PC-3 (cell line): ENCODE results near the gene SCCPDH. TPM values are rescaled to one million over a fixed set of nuclear protein-coding genes. Genes with fewer than 3 reads are reported as not detected.

Source experiments
- ATAC-seq: fragments of 200-7000 bp; cut with Tn5 transposase; 2 replicates; pipeline ENCODE4 v1.9.1; 2020; ENCODE audit warnings: mild to moderate bottlenecking, moderate library complexity
- BruUV-seq: library from RNA; stranded (reverse); fragments of 400-500 nt; replicated peaks from 2 replicates; lab custom pipeline; 2021; lab: Mats Ljungman, UMichigan
- CTCF ChIA-PET: fragments of 300-600 bp; sonication (Branson Sonifier 250); formaldehyde crosslinking; loops from one replicate; lab custom pipeline; 2022; ENCODE audit warnings: antibody characterized with exemption; lab: Charles Lee
- POLR2A ChIA-PET: fragments of 300-600 bp; sonication (Branson Sonifier 250); formaldehyde crosslinking; loops from one replicate; lab custom pipeline; 2022; ENCODE audit warnings: antibody characterized with exemption; ENCODE audit not compliant: unreplicated experiment; lab: Charles Lee
- DNase-seq: peaks from one replicate; pipeline ENCODE4 v3.0.0-alpha.2; 2015
- H2AFZ ChIP-seq: fragments of 300-600 bp; sonication (generic); 2 replicates; pipeline ENCODE4 v1.6.0; 2016; ENCODE audit warnings: antibody characterized with exemption, low read length
- H3F3A ChIP-seq: fragments of 300-600 bp; sonication (generic); one replicate; pipeline ENCODE4 v1.6.0; 2017; ENCODE audit warnings: antibody characterized with exemption, low read length, control low read depth, mild to moderate bottlenecking; ENCODE audit not compliant: unreplicated experiment
- H3K27ac ChIP-seq: fragments of 300-600 bp; sonication (generic); 2 replicates; pipeline ENCODE4 v1.5.1; 2016; ENCODE audit warnings: mild to moderate bottlenecking, low read length
- H3K27me3 ChIP-seq: fragments of 300-600 bp; sonication (generic); 2 replicates; pipeline ENCODE4 v1.6.1; 2016; ENCODE audit warnings: low read length, mixed read lengths
- H3K36me3 ChIP-seq: fragments of 300-600 bp; sonication (generic); 2 replicates; pipeline ENCODE4 v1.6.1; 2016; ENCODE audit warnings: low read depth, mixed run types, low read length, mixed read lengths
- H3K4me1 ChIP-seq: fragments of 300-600 bp; sonication (generic); 2 replicates; pipeline ENCODE4 v1.5.1; 2016; ENCODE audit warnings: low read length; ENCODE audit not compliant: insufficient read depth
- H3K4me2 ChIP-seq: fragments of 300-600 bp; sonication (generic); 2 replicates; pipeline ENCODE4 v1.6.0; 2016; ENCODE audit warnings: low read length
- H3K4me3 ChIP-seq: fragments of 300-600 bp; sonication (generic); 2 replicates; pipeline ENCODE4 v1.5.1; 2016; ENCODE audit warnings: mild to moderate bottlenecking, low read length, mixed read lengths
- H3K79me2 ChIP-seq: fragments of 300-600 bp; sonication (generic); 2 replicates; pipeline ENCODE4 v1.6.1; 2017; ENCODE audit warnings: low read length, mixed read lengths
- H3K9ac ChIP-seq: fragments of 300-600 bp; sonication (generic); 2 replicates; pipeline ENCODE4 v1.6.0; 2016; ENCODE audit warnings: mild to moderate bottlenecking, low read length
- H3K9me2 ChIP-seq: fragments of 300-600 bp; sonication (generic); replicated peaks from 2 replicates; pipeline ENCODE4 v1.6.1; 2016; ENCODE audit warnings: mixed run types, low read length, mixed read lengths
- H3K9me3 ChIP-seq: fragments of 300-600 bp; sonication (generic); 2 replicates; pipeline ENCODE4 v1.6.1; 2016; ENCODE audit warnings: low read length, mixed read lengths
- H4K20me1 ChIP-seq: fragments of 300-600 bp; sonication (generic); 2 replicates; pipeline ENCODE4 v1.6.1; 2016; ENCODE audit warnings: low read length, mixed read lengths
- CTCF ChIP-seq: fragments of 300-600 bp; sonication (generic); conservative IDR thresholded peaks from 2 replicates; pipeline ENCODE4 v1.5.1; 2017; ENCODE audit warnings: antibody characterized with exemption, low read depth, mild to moderate bottlenecking, low read length
- EZH2 ChIP-seq: fragments of 300-600 bp; sonication (generic); IDR thresholded peaks from one replicate; pipeline ENCODE4 v1.6.1; 2017; ENCODE audit warnings: antibody characterized with exemption, mild to moderate bottlenecking, low read length; ENCODE audit not compliant: unreplicated experiment
- EZH2phosphoT487 ChIP-seq: fragments of 300-600 bp; sonication (generic); IDR thresholded peaks from 2 replicates; pipeline ENCODE4 v1.6.1; 2018; ENCODE audit warnings: mild to moderate bottlenecking, antibody characterized with exemption, low read length, borderline replicate concordance
- intact Hi-C: fragments of 100-400 bp; cut with micrococcal nuclease; formaldehyde crosslinking; loops from 2 replicates; pipeline ENCODE4 v1.9.0; 2023
- total RNA-seq: library from RNA; depleted of rRNA; stranded (reverse); fragments of >200 nt; gene quantifications from 2 replicates; pipeline ENCODE4 v1.2.3, GENCODE V29; 2014

SCCPDH gene
- total RNA-seq, 1 experiment from 2014 or later, result 50.8 TPM

DNA sequence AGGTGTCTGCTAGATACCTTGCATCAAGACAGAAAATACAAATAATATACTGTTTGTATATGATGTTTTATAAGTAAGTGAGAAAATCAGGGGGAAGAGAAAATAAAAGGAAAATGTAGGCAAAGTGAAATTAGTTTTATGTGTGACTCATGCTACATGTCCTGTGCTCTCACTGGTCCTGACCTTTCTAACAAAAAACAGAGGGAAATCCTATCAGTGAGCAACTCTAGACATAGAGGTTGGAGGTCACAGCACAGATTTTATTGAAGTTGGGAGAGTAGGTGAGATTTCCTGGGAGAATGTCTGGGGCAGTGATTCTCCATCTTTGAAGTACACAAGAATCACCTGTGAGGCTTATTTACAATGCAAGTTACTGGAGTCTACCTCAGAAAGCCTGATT lies 9.5 kb downstream of the SCCPDH start:
- Histone ChIP-seq H4K20me1 (no peaks in the 10 kb centered on the region), H3K4me3 (no peak overlapping the region), H3K27me3 (no peaks in the 10 kb centered on the region), H3K9me2 (no peaks in the 10 kb centered on the region), H3K9ac (no peak overlapping the region), H3K27ac (no peak overlapping the region), H3K79me2 (no peaks in the 10 kb centered on the region), H2AFZ (no peak overlapping the region), H3K9me3 (no peaks in the 10 kb centered on the region), H3F3A (no peaks in the 10 kb centered on the region), H3K4me2 (no peak overlapping the region), H3K36me3 (peaks cover 46% of the 10 kb centered on the region), H3K4me1 (peaks cover 3% of the 10 kb centered on the region; the same call in 1 of the 2 replicates)
- intact Hi-C loops, result no loop called here
- ATAC-seq, result peak; percentile 46; the same call in 1 of the 2 replicates
- ChIA-PET POLR2A (no interaction called here), CTCF (no interaction called here)
- no TSS peak for BruUV-seq
- no peak for TF ChIP-seq CTCF
- no peak for TF ChIP-seq EZH2
- TF ChIP-seq EZH2phosphoT487, result no peak
- DNase-seq, result no peak

- Histone ChIP-seq H3K79me2 (no peaks in the 10 kb centered on the region), H3K27me3 (no peaks in the 10 kb centered on the region), H3K9me3 (no peaks in the 10 kb centered on the region), H4K20me1 (no peaks in the 10 kb centered on the region), H3K4me3 (no peak overlapping the region), H3K9me2 (no peaks in the 10 kb centered on the region), H3K9ac (no peak overlapping the region), H3K36me3 (peaks cover 40% of the 10 kb centered on the region), H3K4me2 (no peak overlapping the region), H3F3A (no peaks in the 10 kb centered on the region), H3K27ac (no peak overlapping the region), H3K4me1 (peaks cover 3% of the 10 kb centered on the region; the same call in 1 of the 2 replicates), H2AFZ (no peak overlapping the region)
- no peak for DNase-seq
- no TSS peak for BruUV-seq
- TF ChIP-seq EZH2phosphoT487 (no peak), EZH2 (no peak), CTCF (no peak)
- no peak for ATAC-seq
- intact Hi-C loops, result no loop called here
- POLR2A ChIA-PET, result no interaction called here
- CTCF ChIA-PET, result no interaction called here
Observed at GRCh38 chr1:246734866-246735265, 10.7 kb downstream of the SCCPDH start.

DNA sequence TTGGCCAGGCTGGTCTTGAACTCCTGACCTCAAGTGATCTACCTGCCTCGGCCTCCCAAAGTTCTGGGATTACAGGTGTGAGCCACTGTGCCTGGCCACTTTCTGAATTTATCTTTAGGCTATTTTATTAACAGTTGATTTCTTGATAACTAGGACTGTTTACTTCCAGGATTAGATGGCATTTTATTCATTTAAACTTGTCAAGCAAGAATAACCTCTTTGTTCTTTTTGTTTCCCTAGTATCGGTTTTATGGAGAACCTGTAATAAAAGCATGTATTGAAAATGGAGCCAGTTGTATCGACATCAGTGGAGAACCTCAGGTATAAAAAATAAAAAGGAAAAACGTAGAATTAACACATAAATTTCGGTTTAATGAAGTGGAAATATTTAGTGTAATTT lies 11.5 kb downstream of the SCCPDH start:
- Histone ChIP-seq H3K9me3 (no peaks in the 10 kb centered on the region), H3K9ac (no peak overlapping the region), H3K9me2 (no peaks in the 10 kb centered on the region), H4K20me1 (no peaks in the 10 kb centered on the region), H3K4me3 (no peak overlapping the region), H3K36me3 (peaks cover 40% of the 10 kb centered on the region), H2AFZ (no peak overlapping the region), H3K27ac (no peak overlapping the region), H3K79me2 (no peaks in the 10 kb centered on the region), H3K4me2 (no peak overlapping the region), H3F3A (no peaks in the 10 kb centered on the region), H3K4me1 (peaks cover 3% of the 10 kb centered on the region; the same call in 1 of the 2 replicates), H3K27me3 (no peaks in the 10 kb centered on the region)
- peak; percentile 37 for DNase-seq
- BruUV-seq, result no TSS peak
- intact Hi-C loops, result no loop called here
- ChIA-PET POLR2A (interaction anchor here (0.6 kb wide), 1 partner anchor 486 kb away, joined by 4 read pairs; no protein-coding TSS in a partner anchor), CTCF (no interaction called here)
- ATAC-seq, result no peak
- TF ChIP-seq CTCF (no peak), EZH2phosphoT487 (no peak), EZH2 (no peak)
